SU-DHL-6 (cell line): ENCODE data around the gene ZFHX3.

ENCODE experiments used
- H2AFZ ChIP-seq: fragments of 200-600 bp; sonication (generic); 2 replicates; pipeline ENCODE4 v1.6.1; 2014; ENCODE audit warnings: low read depth, mild to moderate bottlenecking, moderate library complexity, mixed read lengths, antibody characterized with exemption, low read length; ENCODE audit not compliant: severe bottlenecking
- H3F3A ChIP-seq: fragments of 200-600 bp; shearing (Covaris generic); 2 replicates; pipeline ENCODE4 v1.6.0; 2016; ENCODE audit warnings: antibody characterized with exemption, mild to moderate bottlenecking; ENCODE audit not compliant: insufficient read depth
- H3K27ac ChIP-seq: fragments of 200-600 bp; sonication (generic); 2 replicates; pipeline ENCODE4 v1.5.1; 2016; ENCODE audit warnings: low read depth, mild to moderate bottlenecking, low read length, moderate library complexity, mixed read lengths
- H3K27me3 ChIP-seq: fragments of 200-600 bp; sonication (generic), shearing (Covaris generic); 2 replicates; pipeline ENCODE4 v1.6.0; 2014; ENCODE audit warnings: mild to moderate bottlenecking, low read length
- H3K36me3 ChIP-seq: fragments of 200-600 bp; sonication (generic); 2 replicates; pipeline ENCODE4 v1.6.1; 2014; ENCODE audit warnings: mild to moderate bottlenecking, low read length, mixed read lengths
- H3K4me2 ChIP-seq: fragments of 300-600, 200-600 bp; shearing (Covaris generic), sonication (generic); 2 replicates; pipeline ENCODE4 v1.6.0; 2014; ENCODE audit warnings: low read length, low read depth, mild to moderate bottlenecking; ENCODE audit not compliant: poor library complexity, severe bottlenecking
- H3K4me3 ChIP-seq: fragments of 200-600 bp; sonication (generic); 2 replicates; pipeline ENCODE4 v1.5.1; 2014; ENCODE audit warnings: antibody characterized with exemption, low read length, mild to moderate bottlenecking, mixed read lengths; ENCODE audit not compliant: insufficient read depth, poor library complexity, severe bottlenecking
- H3K79me2 ChIP-seq: fragments of 200-600 bp; sonication (generic); 2 replicates; pipeline ENCODE4 v1.6.1; 2014; ENCODE audit warnings: mild to moderate bottlenecking, low read length, moderate library complexity; ENCODE audit not compliant: insufficient read depth
- H3K9ac ChIP-seq: fragments of 200-600 bp; sonication (generic); 2 replicates; pipeline ENCODE4 v1.7.0; 2014; ENCODE audit warnings: mild to moderate bottlenecking, low read length
- H3K9me2 ChIP-seq: fragments of 200-600 bp; sonication (generic); replicated peaks from 2 replicates; pipeline ENCODE4 v1.6.1; 2014; ENCODE audit warnings: low read length; ENCODE audit not compliant: insufficient read depth
- H3K9me3 ChIP-seq: fragments of 200-600 bp; sonication (generic); 2 replicates; pipeline ENCODE4 v1.6.1; 2014; ENCODE audit warnings: low read length, mixed read lengths; ENCODE audit not compliant: insufficient read depth
- H4K20me1 ChIP-seq: fragments of 200-600 bp; sonication (generic); 2 replicates; pipeline ENCODE4 v1.6.1; 2014; ENCODE audit warnings: low read depth, mild to moderate bottlenecking, antibody characterized with exemption, low read length, moderate library complexity, mixed read lengths
- EZH2phosphoT487 ChIP-seq: fragments of 200-600 bp; sonication (generic), shearing (Covaris generic); conservative IDR thresholded peaks from 2 replicates; pipeline ENCODE4 v1.6.1; 2018; ENCODE audit warnings: mild to moderate bottlenecking, antibody characterized with exemption, low read length, moderate library complexity, mixed read lengths
- TF ChIP-seq, protein P1 (sequence below): fragments of 200-600 bp; sonication (generic); IDR thresholded peaks from one replicate; pipeline ENCODE4 v1.5.1; 2017; ENCODE audit warnings: antibody characterized with exemption, mild to moderate bottlenecking, low read length, moderate library complexity; ENCODE audit not compliant: insufficient read depth, poor library complexity, severe bottlenecking

ZFHX3 gene

DNA sequence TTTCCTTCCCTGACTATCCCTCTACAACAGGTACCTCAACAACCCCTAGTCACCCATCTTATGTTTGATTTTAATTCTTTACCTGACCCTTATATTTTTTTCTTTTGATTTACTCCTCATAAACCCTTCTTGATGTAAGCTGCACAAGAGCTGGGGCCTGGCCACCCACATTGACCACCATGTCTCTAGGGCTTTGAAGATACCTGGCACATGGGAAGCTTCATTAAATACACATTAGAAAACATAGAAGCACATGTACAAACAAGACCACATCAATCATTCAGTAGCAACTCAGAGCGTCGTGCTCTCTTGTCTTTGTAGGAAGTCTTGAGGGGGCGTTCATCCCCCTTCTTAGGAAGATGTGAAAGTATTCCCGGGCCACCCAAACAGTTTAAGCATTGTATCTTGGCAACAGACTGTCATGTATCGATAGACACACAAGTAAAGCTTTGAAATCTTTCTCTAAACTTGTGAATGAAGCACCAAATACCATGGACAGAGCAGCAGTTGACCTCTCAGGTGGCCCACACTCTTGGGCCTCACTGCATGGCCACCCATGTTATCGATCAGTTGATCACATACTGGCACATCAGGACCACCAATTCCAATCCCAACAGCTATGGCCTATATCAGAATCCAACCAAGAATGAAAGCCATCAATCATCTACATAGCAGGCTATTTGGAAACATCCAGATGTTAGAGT, 183.6 kb downstream of the ZFHX3 start:
- TF ChIP-seq, protein P1, sequence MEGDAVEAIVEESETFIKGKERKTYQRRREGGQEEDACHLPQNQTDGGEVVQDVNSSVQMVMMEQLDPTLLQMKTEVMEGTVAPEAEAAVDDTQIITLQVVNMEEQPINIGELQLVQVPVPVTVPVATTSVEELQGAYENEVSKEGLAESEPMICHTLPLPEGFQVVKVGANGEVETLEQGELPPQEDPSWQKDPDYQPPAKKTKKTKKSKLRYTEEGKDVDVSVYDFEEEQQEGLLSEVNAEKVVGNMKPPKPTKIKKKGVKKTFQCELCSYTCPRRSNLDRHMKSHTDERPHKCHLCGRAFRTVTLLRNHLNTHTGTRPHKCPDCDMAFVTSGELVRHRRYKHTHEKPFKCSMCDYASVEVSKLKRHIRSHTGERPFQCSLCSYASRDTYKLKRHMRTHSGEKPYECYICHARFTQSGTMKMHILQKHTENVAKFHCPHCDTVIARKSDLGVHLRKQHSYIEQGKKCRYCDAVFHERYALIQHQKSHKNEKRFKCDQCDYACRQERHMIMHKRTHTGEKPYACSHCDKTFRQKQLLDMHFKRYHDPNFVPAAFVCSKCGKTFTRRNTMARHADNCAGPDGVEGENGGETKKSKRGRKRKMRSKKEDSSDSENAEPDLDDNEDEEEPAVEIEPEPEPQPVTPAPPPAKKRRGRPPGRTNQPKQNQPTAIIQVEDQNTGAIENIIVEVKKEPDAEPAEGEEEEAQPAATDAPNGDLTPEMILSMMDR = no peak
- TF ChIP-seq EZH2phosphoT487 = no peak
- H3K9me3 ChIP-seq = no peaks in the 10 kb centered on the region
- H3K4me3 ChIP-seq = no peak overlapping the region
- H4K20me1 ChIP-seq = no peaks in the 10 kb centered on the region
- no peaks in the 10 kb centered on the region for H3K9me2 ChIP-seq
- no peaks in the 10 kb centered on the region for H3K27me3 ChIP-seq
- no peak overlapping the region for H3K4me2 ChIP-seq
- no peak overlapping the region for H3K27ac ChIP-seq
- no peaks in the 10 kb centered on the region for H3K36me3 ChIP-seq
- no peak overlapping the region for H3K9ac ChIP-seq
- no peaks in the 10 kb centered on the region for H3F3A ChIP-seq
- H3K79me2 ChIP-seq = no peaks in the 10 kb centered on the region
- no peak overlapping the region for H2AFZ ChIP-seq

DNA sequence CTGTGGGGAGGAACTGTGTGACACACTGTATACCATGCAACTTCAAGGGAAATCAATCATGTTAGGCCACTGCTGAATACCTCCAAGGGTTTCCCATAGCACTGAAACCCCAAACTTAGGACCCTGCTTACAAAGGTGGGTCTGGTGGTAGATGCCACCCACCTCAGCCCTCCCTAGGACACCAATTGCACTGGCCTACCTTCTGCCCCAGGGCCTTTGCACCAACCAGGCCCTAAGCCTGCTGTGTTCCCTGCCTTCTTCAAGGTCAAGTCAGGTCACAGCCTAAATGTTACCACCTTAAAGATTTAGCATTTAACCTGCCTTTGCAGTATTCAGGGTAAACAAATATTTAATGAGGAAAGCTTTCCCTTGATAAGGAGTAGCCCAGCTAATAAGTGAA, 185.8 kb downstream of the ZFHX3 start:
- H3K27ac ChIP-seq = no peak overlapping the region
- H3K4me2 ChIP-seq = no peak overlapping the region
- H3K9ac ChIP-seq = no peak overlapping the region
- no peaks in the 10 kb centered on the region for H3K36me3 ChIP-seq
- no peaks in the 10 kb centered on the region for H3K79me2 ChIP-seq
- no peak overlapping the region for H2AFZ ChIP-seq
- H3K9me2 ChIP-seq = no peaks in the 10 kb centered on the region
- no peaks in the 10 kb centered on the region for H3K27me3 ChIP-seq
- H3K4me3 ChIP-seq = no peak overlapping the region
- TF ChIP-seq, protein P1 = no peak
- no peak for TF ChIP-seq EZH2phosphoT487
- H3K9me3 ChIP-seq = no peaks in the 10 kb centered on the region
- H3F3A ChIP-seq = no peaks in the 10 kb centered on the region
- H4K20me1 ChIP-seq = no peaks in the 10 kb centered on the region

DNA sequence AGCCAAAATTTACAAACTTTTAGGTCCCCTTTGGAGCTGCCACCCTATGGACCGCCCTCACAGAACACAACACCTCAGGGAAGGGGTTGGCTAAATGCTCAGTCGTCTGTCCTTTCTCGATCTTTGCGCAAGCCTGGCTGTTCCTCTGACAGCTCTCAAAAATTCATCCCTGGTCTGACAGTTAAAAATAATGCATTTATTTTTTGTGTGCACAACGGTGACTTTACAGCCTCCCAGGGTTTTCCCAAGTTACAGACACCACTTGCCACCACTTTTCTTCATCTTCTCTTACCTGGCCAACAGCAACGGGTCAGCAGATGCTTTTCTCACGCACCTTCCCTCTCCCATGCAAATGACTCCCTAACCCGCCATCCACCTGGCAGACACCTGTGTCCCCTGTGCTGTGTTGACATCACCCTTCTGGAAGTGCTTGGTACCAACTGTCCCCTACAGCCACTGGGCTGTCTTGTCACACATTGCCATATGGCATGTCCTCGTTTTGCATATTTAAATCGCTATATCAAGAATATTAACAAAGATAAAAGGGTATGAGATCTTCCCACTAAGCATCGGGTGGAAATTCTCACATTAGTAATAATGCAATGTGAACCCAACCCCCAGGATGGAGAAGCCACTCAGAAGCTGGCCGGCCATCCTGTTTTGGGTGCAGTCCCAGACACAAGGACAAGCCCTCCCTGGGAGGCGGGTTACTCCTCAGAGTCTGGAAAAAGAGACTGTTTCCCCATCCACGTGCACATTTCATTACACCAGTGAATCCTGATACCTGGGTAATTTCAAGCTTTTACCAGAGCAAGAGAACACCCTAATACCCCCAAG, 187.0 kb downstream of the ZFHX3 start:
- H3K27me3 ChIP-seq = no peaks in the 10 kb centered on the region
- no peak overlapping the region for H3K4me3 ChIP-seq
- H3F3A ChIP-seq = no peaks in the 10 kb centered on the region
- H4K20me1 ChIP-seq = no peaks in the 10 kb centered on the region
- H3K36me3 ChIP-seq = no peaks in the 10 kb centered on the region
- H3K79me2 ChIP-seq = no peaks in the 10 kb centered on the region
- H3K27ac ChIP-seq = no peak overlapping the region
- no peak overlapping the region for H3K4me2 ChIP-seq
- no peaks in the 10 kb centered on the region for H3K9me2 ChIP-seq
- H2AFZ ChIP-seq = no peak overlapping the region
- no peaks in the 10 kb centered on the region for H3K9me3 ChIP-seq
- no peak overlapping the region for H3K9ac ChIP-seq
- TF ChIP-seq, protein P1 = no peak
- no peak for TF ChIP-seq EZH2phosphoT487
